Measurements from ENCODE around the gene E2F6.

DNA sequence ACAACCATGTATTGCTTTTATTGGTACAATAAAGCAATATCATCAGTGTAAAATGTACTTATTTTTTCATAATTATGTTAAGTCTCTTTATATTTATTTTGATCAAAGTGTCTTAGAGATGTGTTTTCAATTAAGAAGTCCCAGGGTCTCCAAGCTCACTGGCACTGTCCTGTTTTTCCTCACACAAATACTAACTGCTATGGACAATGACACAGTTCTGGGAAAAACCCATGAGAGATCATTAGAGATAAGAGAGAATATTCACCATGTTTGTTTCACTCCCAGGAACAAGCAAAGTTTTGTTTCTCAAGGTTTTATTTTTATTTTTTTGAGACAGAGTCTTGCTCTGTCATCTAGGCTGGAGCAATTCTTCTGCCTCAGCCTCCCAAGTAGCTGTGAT, 38.7 kb downstream of the E2F6 start:
- TF ChIP-seq POLR2A (IDR thresholded peaks at IDR 0.05; ENCODE audit: low read length) (no peak), GATA1 (IDR thresholded peaks at IDR 0.05; ENCODE audit: low read depth, low read length) (no peak)

All from erythroblast (primary cell).